Loucy (cell line): ENCODE data around the gene LRRTM3.

Source experiments
- H2AFZ ChIP-seq: fragments of 200-600 bp; sonication (generic); 2 replicates; pipeline ENCODE4 v1.6.0; 2016; ENCODE audit warnings: antibody characterized with exemption, mild to moderate bottlenecking, low read length, moderate library complexity
- H3F3A ChIP-seq: fragments of 200-600 bp; 2 replicates; pipeline ENCODE4 v1.6.0; 2016; ENCODE audit warnings: antibody characterized with exemption, low read depth, mild to moderate bottlenecking
- H3K27me3 ChIP-seq: fragments of 200-600 bp; sonication (generic); 2 replicates; pipeline ENCODE4 v1.6.1; 2014; ENCODE audit warnings: low read length, mild to moderate bottlenecking; ENCODE audit not compliant: insufficient read depth, poor library complexity, severe bottlenecking
- H3K36me3 ChIP-seq: fragments of 200-600 bp; sonication (generic); 2 replicates; pipeline ENCODE4 v1.6.1; 2016; ENCODE audit warnings: low read length; ENCODE audit not compliant: insufficient read depth
- H3K4me1 ChIP-seq: fragments of 200-600 bp; sonication (generic); 2 replicates; pipeline ENCODE4 v1.5.1; 2014; ENCODE audit warnings: low read length, mild to moderate bottlenecking; ENCODE audit not compliant: insufficient read depth, poor library complexity, severe bottlenecking
- H3K4me2 ChIP-seq: fragments of 200-600 bp; sonication (generic); 2 replicates; pipeline ENCODE4 v1.6.0; 2014; ENCODE audit warnings: antibody characterized with exemption, low read length, low read depth, mild to moderate bottlenecking; ENCODE audit not compliant: poor library complexity, severe bottlenecking
- H3K4me3 ChIP-seq: fragments of 200-600 bp; sonication (generic); 2 replicates; pipeline ENCODE4 v1.5.1; 2014; ENCODE audit warnings: low read length, mild to moderate bottlenecking, mixed read lengths; ENCODE audit not compliant: poor library complexity, severe bottlenecking
- H3K79me2 ChIP-seq: fragments of 200-600 bp; sonication (generic); 2 replicates; pipeline ENCODE4 v1.6.1; 2014; ENCODE audit warnings: low read length; ENCODE audit not compliant: insufficient read depth
- H3K9ac ChIP-seq: fragments of 200-600 bp; sonication (generic); 2 replicates; pipeline ENCODE4 v1.6.0; 2014; ENCODE audit warnings: mild to moderate bottlenecking, low read depth, low read length, moderate library complexity; ENCODE audit not compliant: poor library complexity, severe bottlenecking
- H3K9me2 ChIP-seq: fragments of 200-600 bp; sonication (generic); replicated peaks from 2 replicates; pipeline ENCODE4 v1.6.1; 2016; ENCODE audit warnings: low read depth, low read length, mixed read lengths
- H3K9me3 ChIP-seq: fragments of 200-600 bp; sonication (generic); 2 replicates; pipeline ENCODE4 v1.6.1; 2014; ENCODE audit warnings: mild to moderate bottlenecking, antibody characterized with exemption, low read length, low read depth; ENCODE audit not compliant: insufficient read depth
- H4K20me1 ChIP-seq: fragments of 200-600 bp; sonication (generic); 2 replicates; pipeline ENCODE4 v1.6.0; 2014; ENCODE audit warnings: antibody characterized with exemption, low read length, mild to moderate bottlenecking; ENCODE audit not compliant: insufficient read depth, poor library complexity, severe bottlenecking
- CTCF ChIP-seq: fragments of 200-600 bp; sonication (generic); conservative IDR thresholded peaks from 2 replicates; pipeline ENCODE4 v1.5.1; 2014; ENCODE audit warnings: mild to moderate bottlenecking, antibody characterized with exemption, low read length
- EZH2phosphoT487 ChIP-seq: fragments of 200-600 bp; IDR thresholded peaks from 2 replicates; pipeline ENCODE4 v1.6.1; 2018; ENCODE audit warnings: antibody characterized with exemption, mild to moderate bottlenecking, moderate library complexity, borderline replicate concordance

Gene LRRTM3

GRCh38 chr10:67119651-67120050 lies 193.8 kb downstream of the LRRTM3 start:
- Histone ChIP-seq H2AFZ (no peak overlapping the region), H3K9me2 (no peaks in the 10 kb centered on the region), H3K79me2 (no peaks in the 10 kb centered on the region), H3K4me1 (no peaks in the 10 kb centered on the region), H3K36me3 (no peaks in the 10 kb centered on the region), H3K27me3 (no peaks in the 10 kb centered on the region), H3F3A (no peaks in the 10 kb centered on the region), H3K9ac (no peak overlapping the region), H3K4me2 (no peak overlapping the region), H3K9me3 (no peaks in the 10 kb centered on the region), H4K20me1 (no peaks in the 10 kb centered on the region), H3K4me3 (no peak overlapping the region)
- no peak for TF ChIP-seq CTCF
- no peak for TF ChIP-seq EZH2phosphoT487

- Histone ChIP-seq H3K4me3 (no peak overlapping the region), H2AFZ (no peak overlapping the region), H3K79me2 (no peaks in the 10 kb centered on the region), H3K9ac (no peak overlapping the region), H3K9me2 (no peaks in the 10 kb centered on the region), H3K4me2 (no peak overlapping the region), H3K4me1 (no peaks in the 10 kb centered on the region), H3K27me3 (no peaks in the 10 kb centered on the region), H3K36me3 (no peaks in the 10 kb centered on the region), H3K9me3 (no peaks in the 10 kb centered on the region), H4K20me1 (no peaks in the 10 kb centered on the region), H3F3A (no peaks in the 10 kb centered on the region)
- TF ChIP-seq CTCF (no peak), EZH2phosphoT487 (no peak)
These were observed 201.6 kb downstream of the LRRTM3 start for GRCh38 chr10:67127441-67127840.

- Histone ChIP-seq H3K4me1 (no peaks in the 10 kb centered on the region), H2AFZ (no peak overlapping the region), H3K9ac (no peak overlapping the region), H3K36me3 (no peaks in the 10 kb centered on the region), H3K4me2 (no peak overlapping the region), H4K20me1 (no peaks in the 10 kb centered on the region), H3F3A (no peaks in the 10 kb centered on the region), H3K79me2 (no peaks in the 10 kb centered on the region), H3K9me2 (no peaks in the 10 kb centered on the region), H3K9me3 (no peaks in the 10 kb centered on the region), H3K4me3 (no peak overlapping the region), H3K27me3 (no peaks in the 10 kb centered on the region)
- TF ChIP-seq CTCF (no peak), EZH2phosphoT487 (no peak)
These were observed 214.8 kb downstream of the LRRTM3 start for GRCh38 chr10:67140641-67141040.
